ENCODE measurements around the gene TDRKH.
"Not testable (repeated sequence)": the region's sequence is repeated elsewhere in the genome, so short reads cannot be mapped to it uniquely, and the experiment has no call there.

The TDRKH gene

GRCh38 chr1:151759241-151759640 is 31.1 kb downstream of the TDRKH start:
- no peak for DNase-seq

GRCh38 chr1:151756291-151756690 is 34.0 kb downstream of the TDRKH start:
- DNase-seq: no peak

GRCh38 chr1:151741516-151741915 is 48.8 kb downstream of the TDRKH start:
- no peak for DNase-seq

GRCh38 chr1:151739590-151740355 is 50.5 kb downstream of the TDRKH start:
- DNase-seq: no peak

GRCh38 chr1:151737479-151737878 is 52.8 kb downstream of the TDRKH start:
- no peak for DNase-seq

- DNase-seq: no peak
These were observed 53.3 kb downstream of the TDRKH start for GRCh38 chr1:151737026-151737425.

GRCh38 chr1:151733995-151734394 is 56.3 kb downstream of the TDRKH start:
- not testable (repeated sequence) for DNase-seq

- DNase-seq: no peak
These were observed 57.2 kb downstream of the TDRKH start for GRCh38 chr1:151733126-151733525.

GRCh38 chr1:151729966-151730291 is 60.4 kb downstream of the TDRKH start:
- no peak for DNase-seq

- DNase-seq: no peak
These were observed 60.9 kb downstream of the TDRKH start for GRCh38 chr1:151729157-151729965.

- DNase-seq: no peak
These were observed 61.9 kb downstream of the TDRKH start for GRCh38 chr1:151728151-151729054.

GRCh38 chr1:151723726-151724370 is 66.5 kb downstream of the TDRKH start:
- no peak for DNase-seq
